Central memory CD8-positive, alpha-beta T cell (primary cell): ENCODE measurements around the gene B3GNT7.

Experiments used
- ATAC-seq: fragments of 150-1000 bp; cut with Tn5 transposase; replicated peaks from 2 replicates; pipeline ENCODE4 v1.10.0; 2022; ENCODE audit warnings: mild to moderate bottlenecking, moderate FRiP score, moderate number of reproducible peaks; ENCODE audit not compliant: poor library complexity, severe bottlenecking; ENCODE audit errors: extremely low read depth
- DNase-seq, 2 donors: peaks; one replicate each; pipeline ENCODE4 v3.0.0; 2021; ENCODE audit warnings: low spot score in 2 of 2
- H3K27ac Mint-ChIP-seq: one replicate; pipeline ENCODE4 v1.8.0; 2022; ENCODE audit warnings: low read depth, mild to moderate bottlenecking, moderate library complexity, mixed read lengths
- H3K27me3 Mint-ChIP-seq: one replicate; pipeline ENCODE4 v1.8.0; 2022; ENCODE audit warnings: mixed read lengths
- H3K36me3 Mint-ChIP-seq: one replicate; pipeline ENCODE4 v1.8.0; 2022; ENCODE audit warnings: mild to moderate bottlenecking, moderate library complexity, mixed read lengths; ENCODE audit not compliant: insufficient read depth
- H3K4me1 Mint-ChIP-seq: one replicate; pipeline ENCODE4 v1.8.0; 2022; ENCODE audit warnings: mixed read lengths
- H3K4me3 Mint-ChIP-seq: one replicate; pipeline ENCODE4 v1.8.0; 2022; ENCODE audit warnings: mild to moderate bottlenecking, moderate library complexity, mixed read lengths
- H3K9me3 Mint-ChIP-seq: one replicate; pipeline ENCODE4 v1.8.0; 2022; ENCODE audit warnings: mixed read lengths

B3GNT7 gene

GRCh38 chr2:231359441-231359840 is 36.1 kb upstream of the B3GNT7 start:
- Mint-ChIP-seq H3K36me3 (no peaks in the 10 kb centered on the region), H3K27me3 (no peaks in the 10 kb centered on the region), H3K27ac (no peak overlapping the region), H3K4me1 (peaks cover 9% of the 10 kb centered on the region), H3K4me3 (no peak overlapping the region), H3K9me3 (no peaks in the 10 kb centered on the region)
- ATAC-seq (no peak), DNase-seq (no peak)

- H3K4me1 Mint-ChIP-seq: peaks cover 9% of the 10 kb centered on the region
- H3K9me3 Mint-ChIP-seq: no peaks in the 10 kb centered on the region
- no peak overlapping the region for H3K4me3 Mint-ChIP-seq
- H3K27ac Mint-ChIP-seq: no peak overlapping the region
- H3K36me3 Mint-ChIP-seq: no peaks in the 10 kb centered on the region
- DNase-seq: no peak
- ATAC-seq: no peak
- no peaks in the 10 kb centered on the region for H3K27me3 Mint-ChIP-seq
These were observed 35.6 kb upstream of the B3GNT7 start for GRCh38 chr2:231359948-231360347.

GRCh38 chr2:231360401-231360800 is 35.1 kb upstream of the B3GNT7 start:
- Mint-ChIP-seq H3K27ac (no peak overlapping the region), H3K4me3 (no peak overlapping the region), H3K4me1 (peaks cover 9% of the 10 kb centered on the region), H3K36me3 (no peaks in the 10 kb centered on the region), H3K27me3 (no peaks in the 10 kb centered on the region), H3K9me3 (no peaks in the 10 kb centered on the region)
- DNase-seq (no peak), ATAC-seq (no peak)

- ATAC-seq (no peak), DNase-seq (no peak)
- H3K36me3 Mint-ChIP-seq: no peaks in the 10 kb centered on the region
- H3K4me1 Mint-ChIP-seq: peaks cover 9% of the 10 kb centered on the region
- no peak overlapping the region for H3K27ac Mint-ChIP-seq
- H3K4me3 Mint-ChIP-seq: no peak overlapping the region
- no peaks in the 10 kb centered on the region for H3K27me3 Mint-ChIP-seq
- no peaks in the 10 kb centered on the region for H3K9me3 Mint-ChIP-seq
These were observed 34.6 kb upstream of the B3GNT7 start for GRCh38 chr2:231360881-231361371.

GRCh38 chr2:231361701-231362554 is 33.6 kb upstream of the B3GNT7 start:
- no peak overlapping the region for H3K4me3 Mint-ChIP-seq

GRCh38 chr2:231362555-231363184 is 32.8 kb upstream of the B3GNT7 start:
- Mint-ChIP-seq H3K27me3 (no peaks in the 10 kb centered on the region), H3K4me3 (no peak overlapping the region), H3K4me1 (peaks cover 9% of the 10 kb centered on the region), H3K36me3 (no peaks in the 10 kb centered on the region), H3K27ac (peak overlapping the region; percentile 48), H3K9me3 (no peaks in the 10 kb centered on the region)
- ATAC-seq (no peak), DNase-seq (no peak)

More at GRCh38 chr2:231361701-231362554, 33.6 kb upstream of the B3GNT7 start:
- H3K27me3 Mint-ChIP-seq: no peaks in the 10 kb centered on the region
- no peak for DNase-seq
- ATAC-seq: peak; percentile 46
- H3K36me3 Mint-ChIP-seq: no peaks in the 10 kb centered on the region
- peaks cover 9% of the 10 kb centered on the region for H3K4me1 Mint-ChIP-seq
- no peaks in the 10 kb centered on the region for H3K9me3 Mint-ChIP-seq
- peak overlapping the region; percentile 48 for H3K27ac Mint-ChIP-seq

GRCh38 chr2:231364061-231364460 is 31.4 kb upstream of the B3GNT7 start:
- no peak for ATAC-seq
- Mint-ChIP-seq H3K4me3 (no peak overlapping the region), H3K36me3 (no peaks in the 10 kb centered on the region), H3K9me3 (no peaks in the 10 kb centered on the region), H3K27ac (no peak overlapping the region), H3K27me3 (no peaks in the 10 kb centered on the region), H3K4me1 (peaks cover 9% of the 10 kb centered on the region)
- no peak for DNase-seq

GRCh38 chr2:231364961-231365810 is 30.3 kb upstream of the B3GNT7 start:
- Mint-ChIP-seq H3K9me3 (no peaks in the 10 kb centered on the region), H3K27ac (no peak overlapping the region), H3K27me3 (no peaks in the 10 kb centered on the region), H3K36me3 (no peaks in the 10 kb centered on the region), H3K4me1 (peaks cover 9% of the 10 kb centered on the region), H3K4me3 (no peak overlapping the region)
- DNase-seq (no peak), ATAC-seq (no peak)

GRCh38 chr2:231367178-231367577 is 28.3 kb upstream of the B3GNT7 start:
- peaks cover 3% of the 10 kb centered on the region for H3K36me3 Mint-ChIP-seq
- peaks cover 8% of the 10 kb centered on the region for H3K4me1 Mint-ChIP-seq
- ATAC-seq (no peak), DNase-seq (no peak)
- no peak overlapping the region for H3K27ac Mint-ChIP-seq
- no peaks in the 10 kb centered on the region for H3K27me3 Mint-ChIP-seq
- no peak overlapping the region for H3K4me3 Mint-ChIP-seq
- no peaks in the 10 kb centered on the region for H3K9me3 Mint-ChIP-seq

- Mint-ChIP-seq H3K4me3 (no peak overlapping the region), H3K27me3 (no peaks in the 10 kb centered on the region), H3K9me3 (no peaks in the 10 kb centered on the region), H3K36me3 (peaks cover 3% of the 10 kb centered on the region), H3K27ac (no peak overlapping the region), H3K4me1 (no peaks in the 10 kb centered on the region)
- no peak for DNase-seq
- no peak for ATAC-seq
These were observed 25.7 kb upstream of the B3GNT7 start for GRCh38 chr2:231369580-231370428.

- H3K36me3 Mint-ChIP-seq: peaks cover 3% of the 10 kb centered on the region
- H3K4me1 Mint-ChIP-seq: no peaks in the 10 kb centered on the region
- H3K27me3 Mint-ChIP-seq: no peaks in the 10 kb centered on the region
- no peaks in the 10 kb centered on the region for H3K9me3 Mint-ChIP-seq
- no peak overlapping the region for H3K4me3 Mint-ChIP-seq
- DNase-seq: no peak
- ATAC-seq: no peak
- no peak overlapping the region for H3K27ac Mint-ChIP-seq
These were observed 25.1 kb upstream of the B3GNT7 start for GRCh38 chr2:231370429-231370748.
